Nephron progenitor cell (in vitro differentiated cells): ENCODE data around the gene PPP2R5E.
A peak's percentile ranks its signal among the peaks of the same experiment; 100 is the strongest.

Experiments used
- DNase-seq: peaks from one replicate; pipeline ENCODE4 v3.0.0; 2021
- H3K27ac Mint-ChIP-seq: 2 replicates; pipeline ENCODE4 v1.8.0; 2021; ENCODE audit warnings: mild to moderate bottlenecking, moderate library complexity, mixed read lengths
- H3K27me3 Mint-ChIP-seq: 2 replicates; pipeline ENCODE4 v1.8.0; 2021; ENCODE audit warnings: mild to moderate bottlenecking, low read depth, mixed read lengths; ENCODE audit not compliant: poor library complexity
- H3K36me3 Mint-ChIP-seq: 2 replicates; pipeline ENCODE4 v1.8.0; 2021; ENCODE audit warnings: low read depth, mixed read lengths
- H3K4me1 Mint-ChIP-seq: 2 replicates; pipeline ENCODE4 v1.8.0; 2021; ENCODE audit warnings: mixed read lengths
- H3K4me3 Mint-ChIP-seq: 2 replicates; pipeline ENCODE4 v1.8.0; 2021; ENCODE audit warnings: mild to moderate bottlenecking, moderate library complexity, mixed read lengths
- H3K9me3 Mint-ChIP-seq: 2 replicates; pipeline ENCODE4 v1.8.0; 2021; ENCODE audit warnings: mild to moderate bottlenecking, moderate library complexity, mixed read lengths
- CTCF ChIP-seq: fragments of 200-600 bp; sonication (generic); IDR thresholded peaks from 2 replicates; pipeline ENCODE4 v1.5.0; 2021; ENCODE audit warnings: antibody characterized with exemption

Gene PPP2R5E

GRCh38 chr14:63394432-63394831 lies 148.7 kb downstream of the PPP2R5E start:
- peaks cover 14% of the 10 kb centered on the region for H3K9me3 Mint-ChIP-seq
- no peak overlapping the region for H3K4me3 Mint-ChIP-seq
- peaks cover 2% of the 10 kb centered on the region for H3K27me3 Mint-ChIP-seq
- DNase-seq, result no peak
- no peak overlapping the region for H3K27ac Mint-ChIP-seq
- no peaks in the 10 kb centered on the region for H3K4me1 Mint-ChIP-seq
- H3K36me3 Mint-ChIP-seq, result peaks cover 59% of the 10 kb centered on the region
- TF ChIP-seq CTCF, result no peak

GRCh38 chr14:63393012-63393411 lies 150.2 kb downstream of the PPP2R5E start:
- DNase-seq, result no peak
- TF ChIP-seq CTCF, result no peak
- no peaks in the 10 kb centered on the region for H3K27me3 Mint-ChIP-seq
- no peaks in the 10 kb centered on the region for H3K4me1 Mint-ChIP-seq
- H3K36me3 Mint-ChIP-seq, result peaks cover 58% of the 10 kb centered on the region
- H3K27ac Mint-ChIP-seq, result no peak overlapping the region
- H3K9me3 Mint-ChIP-seq, result peaks cover 1% of the 10 kb centered on the region
- no peak overlapping the region for H3K4me3 Mint-ChIP-seq

- no peak overlapping the region for H3K4me3 Mint-ChIP-seq
- no peaks in the 10 kb centered on the region for H3K4me1 Mint-ChIP-seq
- no peak overlapping the region for H3K27ac Mint-ChIP-seq
- no peaks in the 10 kb centered on the region for H3K27me3 Mint-ChIP-seq
- no peaks in the 10 kb centered on the region for H3K9me3 Mint-ChIP-seq
- TF ChIP-seq CTCF, result no peak
- DNase-seq, result no peak
- peaks cover 64% of the 10 kb centered on the region for H3K36me3 Mint-ChIP-seq
These were observed 150.9 kb downstream of the PPP2R5E start for GRCh38 chr14:63392236-63392635.

GRCh38 chr14:63388766-63389431 lies 154.3 kb downstream of the PPP2R5E start:
- TF ChIP-seq CTCF, result peak; percentile 69
- peak overlapping the region; percentile 66 for H3K27ac Mint-ChIP-seq
- H3K4me3 Mint-ChIP-seq, result no peak overlapping the region
- no peaks in the 10 kb centered on the region for H3K9me3 Mint-ChIP-seq
- peak; percentile 56 for DNase-seq
- no peaks in the 10 kb centered on the region for H3K4me1 Mint-ChIP-seq
- no peaks in the 10 kb centered on the region for H3K27me3 Mint-ChIP-seq
- peaks cover 77% of the 10 kb centered on the region for H3K36me3 Mint-ChIP-seq

GRCh38 chr14:63387711-63388110 lies 155.5 kb downstream of the PPP2R5E start:
- no peaks in the 10 kb centered on the region for H3K27me3 Mint-ChIP-seq
- no peak overlapping the region for H3K4me3 Mint-ChIP-seq
- no peak overlapping the region for H3K27ac Mint-ChIP-seq
- DNase-seq, result no peak
- H3K36me3 Mint-ChIP-seq, result peaks cover 76% of the 10 kb centered on the region
- no peak for TF ChIP-seq CTCF
- no peaks in the 10 kb centered on the region for H3K9me3 Mint-ChIP-seq
- no peaks in the 10 kb centered on the region for H3K4me1 Mint-ChIP-seq

- H3K27me3 Mint-ChIP-seq, result no peaks in the 10 kb centered on the region
- DNase-seq, result no peak
- peak overlapping the region; percentile 17 for H3K27ac Mint-ChIP-seq
- peaks cover 85% of the 10 kb centered on the region for H3K36me3 Mint-ChIP-seq
- no peaks in the 10 kb centered on the region for H3K9me3 Mint-ChIP-seq
- no peak overlapping the region for H3K4me3 Mint-ChIP-seq
- no peak for TF ChIP-seq CTCF
- H3K4me1 Mint-ChIP-seq, result no peaks in the 10 kb centered on the region
These were observed 159.3 kb downstream of the PPP2R5E start for GRCh38 chr14:63383776-63384367.
